Immature natural killer cell (primary cell): Measurements from ENCODE around the gene WNT6. TPM values are rescaled to one million over a fixed set of nuclear protein-coding genes. Genes with fewer than 3 reads are reported as not detected.
A peak's percentile ranks its signal among the peaks of the same experiment; 100 is the strongest.
"Not testable (repeated sequence)": the region's sequence is repeated elsewhere in the genome, so short reads cannot be mapped to it uniquely, and the experiment has no call there.

Experiments
- DNase-seq, 3 donors: peaks; one replicate each; pipeline ENCODE4 v3.0.0; 2022; ENCODE audit warnings: mixed read lengths in 1 of 3
- H3K27ac Mint-ChIP-seq, 6 donors: one replicate each; pipeline ENCODE4 v1.8.0; 2020; ENCODE audit warnings: mixed read lengths in 6 of 6, mild to moderate bottlenecking in 5 of 6, inconsistent platforms in 4 of 6, moderate library complexity in 3 of 6
- H3K27me3 Mint-ChIP-seq, 3 donors: one replicate each; pipeline ENCODE4 v1.8.0; 2020 to 2021; ENCODE audit warnings: low read depth in 3 of 3, mild to moderate bottlenecking in 3 of 3, mixed read lengths in 3 of 3, moderate library complexity in 3 of 3, inconsistent platforms in 1 of 3
- H3K36me3 Mint-ChIP-seq, 3 donors: one replicate each; pipeline ENCODE4 v1.8.0; 2020; ENCODE audit warnings: mixed read lengths in 3 of 3, inconsistent platforms in 2 of 3, mild to moderate bottlenecking in 2 of 3
- H3K4me1 Mint-ChIP-seq, 2 donors: one replicate each; pipeline ENCODE4 v1.8.0; 2020; ENCODE audit warnings: inconsistent platforms in 2 of 2, mild to moderate bottlenecking in 2 of 2, mixed read lengths in 2 of 2, moderate library complexity in 1 of 2
- H3K4me3 Mint-ChIP-seq, 5 donors: one replicate each; pipeline ENCODE4 v1.8.0; 2020; ENCODE audit warnings: mild to moderate bottlenecking in 5 of 5, mixed read lengths in 5 of 5, inconsistent platforms in 3 of 5, moderate library complexity in 3 of 5
- H3K9me3 Mint-ChIP-seq, 6 donors: one replicate each; pipeline ENCODE4 v1.8.0; 2020; ENCODE audit warnings: mild to moderate bottlenecking in 6 of 6, mixed read lengths in 6 of 6, inconsistent platforms in 4 of 6, moderate library complexity in 3 of 6
- polyA plus RNA-seq, 3 donors: library from polyadenylated mRNA; unstranded; fragments of 300-500 nt; fragmentation: Illumina TruSeq; gene quantifications; one replicate each; pipeline ENCODE4 v1.2.3, GENCODE V29; 2021

Gene WNT6
- polyA plus RNA-seq, 3 donors from 2014 or later = 0.22 TPM; not detected in 2

DNA sequence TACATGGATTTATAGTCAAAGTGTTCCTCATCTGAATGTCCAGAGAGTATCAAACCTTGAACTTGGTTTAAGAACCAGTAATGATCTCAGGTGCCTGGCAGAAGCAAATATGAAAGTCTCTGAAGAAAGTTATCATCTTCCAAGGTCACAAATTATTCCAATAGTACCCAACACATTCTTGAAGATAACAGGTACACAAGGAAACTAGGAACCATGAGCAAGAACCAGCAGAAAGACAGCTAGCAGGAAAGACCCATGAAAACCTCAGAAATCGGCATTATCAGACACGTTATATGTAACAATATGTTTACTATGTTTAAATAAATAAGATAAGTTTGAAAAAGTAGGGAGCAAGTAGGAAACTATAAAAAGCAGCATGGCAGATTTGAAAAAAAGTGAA, 22.1 kb upstream of the WNT6 start:
- Mint-ChIP-seq H3K36me3 (no peaks in the 10 kb centered on the region), H3K4me1 (no peaks in the 10 kb centered on the region), H3K4me3 (no peak overlapping the region), H3K27ac (no peak overlapping the region), H3K9me3 (peaks cover 0 to 2% (median 0%) of the 10 kb centered on the region in 6 donors), H3K27me3 (peaks cover under 1 to 16% (median 11%) of the 10 kb centered on the region in 3 donors)
- DNase-seq = no peak

DNA sequence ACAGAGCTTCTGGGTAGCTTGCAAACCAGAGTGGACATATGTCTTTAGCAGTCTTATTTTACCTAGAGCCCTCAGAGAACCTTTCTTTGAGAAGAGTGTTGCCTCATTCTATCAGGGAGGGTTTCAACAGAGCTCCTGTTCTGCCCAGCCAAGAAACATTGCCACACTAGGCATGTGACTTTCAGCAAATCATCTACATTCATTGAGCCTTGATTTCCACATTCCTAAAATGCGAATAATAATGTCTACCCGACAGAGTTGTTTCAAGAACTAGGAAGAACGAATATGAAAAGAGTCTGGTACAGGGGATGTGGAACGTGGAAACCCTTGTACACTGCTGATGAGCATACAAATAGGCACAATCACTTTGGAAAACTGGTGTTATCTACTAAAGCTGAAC, 20.2 kb upstream of the WNT6 start:
- Mint-ChIP-seq H3K9me3 (peaks cover 0 to 2% (median 0%) of the 10 kb centered on the region in 6 donors), H3K4me1 (no peaks in the 10 kb centered on the region), H3K27ac (no peak overlapping the region), H3K27me3 (peaks cover 9 to 16% (median 10%) of the 10 kb centered on the region in 3 donors), H3K4me3 (no peak overlapping the region), H3K36me3 (no peaks in the 10 kb centered on the region)
- DNase-seq = no peak

DNA sequence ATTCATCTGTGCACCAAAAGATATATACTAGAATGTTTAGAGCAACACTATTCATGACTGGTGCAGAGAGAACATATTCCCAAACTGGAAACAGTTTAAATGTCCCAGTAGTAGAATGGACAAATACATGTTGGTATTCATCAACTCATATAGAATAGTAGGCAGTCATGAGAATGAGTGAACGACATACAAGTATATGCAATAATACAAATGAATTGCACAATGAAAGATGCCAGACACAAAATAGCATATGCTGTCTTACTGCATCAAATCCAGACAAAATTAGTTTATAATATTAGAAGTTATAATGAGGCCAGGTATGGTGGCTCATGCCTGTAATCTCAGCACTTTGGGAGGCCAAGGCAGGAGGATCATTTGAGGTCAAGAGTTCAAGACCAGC, 19.7 kb upstream of the WNT6 start:
- no peak overlapping the region for H3K27ac Mint-ChIP-seq
- peaks cover 9 to 16% (median 10%) of the 10 kb centered on the region in 3 donors for H3K27me3 Mint-ChIP-seq
- no peaks in the 10 kb centered on the region for H3K4me1 Mint-ChIP-seq
- no peaks in the 10 kb centered on the region for H3K36me3 Mint-ChIP-seq
- DNase-seq = no peak
- no peak overlapping the region for H3K4me3 Mint-ChIP-seq
- peaks cover 0 to 2% (median 0%) of the 10 kb centered on the region in 6 donors for H3K9me3 Mint-ChIP-seq

DNA sequence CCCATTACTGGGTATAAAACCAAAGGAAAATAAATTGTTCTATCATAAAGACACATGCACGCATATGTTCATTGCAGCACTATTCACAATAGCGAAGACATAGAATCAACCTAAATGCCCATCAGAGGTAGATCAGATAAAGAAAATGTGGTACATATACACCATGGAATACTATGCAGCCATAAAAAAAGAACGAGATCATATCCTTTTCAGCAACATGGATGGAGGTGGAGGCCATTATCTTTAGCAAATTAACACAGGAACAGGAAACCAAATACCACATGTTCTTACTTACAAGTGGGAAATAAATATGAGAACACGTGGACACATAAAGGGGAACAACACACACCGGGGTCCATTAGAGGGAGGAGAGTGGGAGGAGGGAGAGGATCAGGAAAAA, 15.3 kb upstream of the WNT6 start:
- DNase-seq, H3K4me1 Mint-ChIP-seq, H3K27ac Mint-ChIP-seq, H3K36me3 Mint-ChIP-seq, H3K4me3 Mint-ChIP-seq, H3K9me3 Mint-ChIP-seq: not testable (repeated sequence)
- peaks cover 6 to 16% (median 10%) of the 10 kb centered on the region in 3 donors for H3K27me3 Mint-ChIP-seq

DNA sequence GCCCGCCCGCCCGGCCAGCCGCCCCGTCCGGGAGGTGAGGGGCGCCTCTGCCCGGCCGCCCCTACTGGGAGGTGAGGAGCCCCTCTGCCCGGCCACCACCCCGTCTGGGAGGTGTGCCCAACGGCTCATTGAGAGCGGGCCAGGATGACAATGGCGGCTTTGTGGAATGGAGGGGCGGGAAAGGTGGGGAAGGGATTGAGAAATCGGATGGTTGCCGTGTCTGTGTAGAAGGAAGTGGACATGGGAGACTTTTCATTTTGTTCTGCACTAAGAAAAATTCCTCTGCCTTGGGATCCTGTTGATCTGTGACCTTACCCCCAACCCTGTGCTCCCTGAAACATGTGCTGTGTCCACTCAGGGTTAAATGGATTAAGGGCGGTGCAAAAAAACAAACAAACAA, 12.6 kb upstream of the WNT6 start:
- not testable (repeated sequence) for H3K36me3 Mint-ChIP-seq, H3K9me3 Mint-ChIP-seq, H3K4me1 Mint-ChIP-seq, DNase-seq, H3K4me3 Mint-ChIP-seq, H3K27ac Mint-ChIP-seq
- peaks cover 7 to 13% (median 10%) of the 10 kb centered on the region in 3 donors for H3K27me3 Mint-ChIP-seq

DNA sequence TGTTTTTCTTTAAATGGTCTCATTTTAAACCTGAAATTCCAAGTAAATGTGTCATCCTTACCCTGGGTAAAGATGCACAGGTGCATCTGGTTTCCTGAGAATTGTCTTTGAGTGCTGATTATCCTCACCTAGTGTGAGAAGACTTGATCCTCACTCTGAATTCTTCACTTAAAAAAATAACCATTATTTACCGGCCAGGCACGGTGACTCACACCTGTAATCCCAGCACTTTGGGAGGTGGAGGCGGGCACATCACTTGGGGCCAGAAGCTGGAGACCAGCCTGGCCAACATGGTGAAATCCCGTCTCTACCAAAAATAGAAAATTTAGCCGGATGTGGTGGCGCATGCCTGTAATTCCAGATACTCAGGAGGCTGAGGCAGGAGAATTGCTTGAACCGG, 9.9 kb upstream of the WNT6 start:
- no peak overlapping the region for H3K4me3 Mint-ChIP-seq
- H3K9me3 Mint-ChIP-seq = no peaks in the 10 kb centered on the region
- no peak overlapping the region for H3K27ac Mint-ChIP-seq
- H3K27me3 Mint-ChIP-seq = peaks cover 7 to 19% (median 9%) of the 10 kb centered on the region in 3 donors
- no peaks in the 10 kb centered on the region for H3K4me1 Mint-ChIP-seq
- DNase-seq = no peak
- no peaks in the 10 kb centered on the region for H3K36me3 Mint-ChIP-seq

DNA sequence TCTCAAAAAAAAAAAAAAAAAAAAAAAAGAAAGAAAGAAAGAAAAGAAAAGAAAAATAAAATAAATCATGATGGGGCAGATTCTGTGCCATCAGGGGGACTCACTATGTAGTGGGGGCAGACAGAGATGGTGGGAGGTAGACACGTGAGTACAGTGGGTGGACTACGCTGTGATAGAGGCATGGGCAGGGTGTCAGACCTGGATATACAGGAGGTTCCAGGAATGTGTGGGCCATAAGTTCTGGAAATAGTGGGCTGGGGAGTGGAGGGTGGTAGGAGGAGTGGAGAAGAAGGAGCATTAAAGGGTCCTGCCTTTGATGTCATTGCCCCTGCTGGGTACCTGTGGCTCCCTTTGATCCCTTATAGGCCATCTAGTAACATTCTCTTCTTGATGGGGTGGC, 8.8 kb upstream of the WNT6 start:
- Mint-ChIP-seq H3K4me3 (no peak overlapping the region), H3K9me3 (no peaks in the 10 kb centered on the region), H3K4me1 (no peaks in the 10 kb centered on the region), H3K36me3 (no peaks in the 10 kb centered on the region), H3K27me3 (peaks cover 8 to 24% (median 11%) of the 10 kb centered on the region in 3 donors), H3K27ac (no peak overlapping the region)
- DNase-seq = no peak

DNA sequence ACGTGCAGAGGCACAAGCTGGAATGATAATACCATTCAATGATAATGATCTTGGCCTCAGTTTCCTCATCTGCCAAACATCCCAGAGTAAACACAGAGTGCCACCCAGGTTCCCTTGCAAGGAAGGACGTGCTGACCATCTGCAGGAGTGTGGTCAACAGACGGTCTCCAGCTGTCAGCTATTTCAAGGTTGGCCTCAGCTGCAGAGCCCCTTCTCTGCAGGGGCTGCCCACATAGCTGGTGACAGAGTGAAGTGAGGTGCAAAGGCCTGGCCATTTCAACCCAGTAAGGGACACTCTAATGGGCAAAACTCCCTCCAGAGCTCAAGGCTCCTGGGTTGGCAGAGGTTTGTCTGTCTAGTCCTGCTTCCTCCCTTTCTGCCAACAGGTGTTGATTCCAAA, 8.3 kb upstream of the WNT6 start:
- H3K36me3 Mint-ChIP-seq = no peaks in the 10 kb centered on the region
- no peak overlapping the region for H3K4me3 Mint-ChIP-seq
- no peak overlapping the region for H3K27ac Mint-ChIP-seq
- no peak for DNase-seq
- no peaks in the 10 kb centered on the region for H3K9me3 Mint-ChIP-seq
- H3K4me1 Mint-ChIP-seq = no peaks in the 10 kb centered on the region
- peaks cover 12 to 28% (median 14%) of the 10 kb centered on the region in 3 donors for H3K27me3 Mint-ChIP-seq

DNA sequence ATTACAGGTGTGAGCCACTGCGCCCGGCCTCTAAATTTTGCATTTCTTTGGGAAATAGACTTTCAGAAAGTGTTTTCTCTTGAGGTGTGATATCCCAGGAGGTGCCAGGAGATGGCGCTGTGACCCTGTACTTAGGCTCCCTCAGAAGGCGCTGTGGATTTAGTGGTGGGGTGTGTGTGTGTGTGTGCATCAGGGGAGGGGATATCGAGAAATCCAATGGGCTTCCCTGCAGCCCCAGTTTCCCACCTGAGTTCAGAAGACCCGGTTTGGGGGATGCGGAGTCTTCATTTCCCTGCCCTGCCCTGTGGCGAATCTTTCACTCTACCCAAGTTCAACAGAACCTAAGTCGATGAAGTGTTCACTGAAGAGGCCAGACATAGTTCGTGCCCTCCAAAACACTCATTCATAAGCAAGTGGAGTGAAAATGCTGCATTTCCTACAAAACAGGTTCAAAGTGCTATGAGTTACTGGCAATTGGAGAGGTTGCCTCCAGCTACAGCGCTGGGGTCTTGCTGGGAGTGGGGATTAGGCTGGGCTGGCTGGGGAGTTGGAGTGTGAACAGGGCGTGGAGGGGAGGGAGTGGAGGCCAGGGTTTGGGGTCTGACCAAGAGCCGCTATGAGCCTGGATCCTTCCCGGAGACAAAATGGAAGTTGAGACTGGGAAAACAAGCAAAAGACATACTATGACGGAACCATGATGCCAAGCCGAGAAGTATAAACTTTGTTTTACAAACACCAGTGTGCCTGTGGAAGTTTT, 6.5 kb upstream of the WNT6 start:
- peak; percentile 27 to 32 (median 32) for DNase-seq
- H3K27ac Mint-ChIP-seq = no peak overlapping the region
- H3K4me3 Mint-ChIP-seq = no peak overlapping the region
- H3K4me1 Mint-ChIP-seq = no peaks in the 10 kb centered on the region
- H3K9me3 Mint-ChIP-seq = no peaks in the 10 kb centered on the region
- H3K36me3 Mint-ChIP-seq = no peaks in the 10 kb centered on the region
- H3K27me3 Mint-ChIP-seq = peaks cover 16 to 29% (median 18%) of the 10 kb centered on the region in 3 donors

DNA sequence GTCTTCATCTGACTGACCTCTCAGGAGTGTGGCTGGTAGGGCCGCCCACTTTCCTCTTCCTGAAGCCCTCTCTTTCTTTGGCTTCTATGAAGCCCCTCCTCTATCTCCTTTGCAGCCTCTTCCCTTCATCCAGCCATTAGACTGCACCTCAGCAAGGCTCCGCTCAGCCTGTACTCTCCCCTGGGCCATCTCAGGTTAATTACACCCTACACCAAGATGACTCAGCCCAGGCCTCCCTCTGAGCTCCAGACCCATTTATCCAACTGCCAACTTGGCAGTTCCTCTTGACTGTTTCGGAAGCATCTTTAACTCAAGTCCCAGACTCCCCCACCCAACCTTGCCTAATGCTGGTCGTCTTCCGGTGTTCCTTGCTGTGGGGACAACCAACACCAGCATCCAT, 5.8 kb upstream of the WNT6 start:
- no peaks in the 10 kb centered on the region for H3K36me3 Mint-ChIP-seq
- H3K4me3 Mint-ChIP-seq = no peak overlapping the region
- DNase-seq = no peak
- no peak overlapping the region for H3K27ac Mint-ChIP-seq
- H3K27me3 Mint-ChIP-seq = peaks cover 18 to 33% (median 20%) of the 10 kb centered on the region in 3 donors
- H3K9me3 Mint-ChIP-seq = no peaks in the 10 kb centered on the region
- no peaks in the 10 kb centered on the region for H3K4me1 Mint-ChIP-seq

DNA sequence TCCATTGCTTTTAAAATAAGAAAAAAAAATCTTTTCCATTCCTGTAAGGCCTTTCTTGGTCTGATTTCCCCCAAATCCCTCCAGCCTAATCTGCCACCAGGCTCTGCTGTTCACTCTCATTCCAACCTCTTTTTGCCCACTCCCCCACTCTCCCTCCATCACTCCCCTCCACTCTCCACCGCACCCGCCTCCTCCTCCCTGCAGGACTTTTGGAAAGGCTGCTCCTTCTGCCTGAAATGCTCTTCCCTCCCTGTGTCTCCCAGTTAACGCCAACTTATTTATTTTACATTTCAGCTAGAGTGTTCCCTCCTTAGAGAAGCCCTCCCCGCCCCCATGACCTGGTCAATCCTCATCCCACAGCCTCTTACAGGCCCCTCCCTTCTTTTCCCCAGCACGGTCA, 4.7 kb upstream of the WNT6 start:
- Mint-ChIP-seq H3K36me3 (no peaks in the 10 kb centered on the region), H3K4me3 (no peak overlapping the region), H3K27ac (no peak overlapping the region), H3K27me3 (peaks cover 18 to 38% (median 23%) of the 10 kb centered on the region in 3 donors), H3K9me3 (no peaks in the 10 kb centered on the region), H3K4me1 (peaks cover 0 to 4% of the 10 kb centered on the region in 2 donors)
- DNase-seq = no peak

DNA sequence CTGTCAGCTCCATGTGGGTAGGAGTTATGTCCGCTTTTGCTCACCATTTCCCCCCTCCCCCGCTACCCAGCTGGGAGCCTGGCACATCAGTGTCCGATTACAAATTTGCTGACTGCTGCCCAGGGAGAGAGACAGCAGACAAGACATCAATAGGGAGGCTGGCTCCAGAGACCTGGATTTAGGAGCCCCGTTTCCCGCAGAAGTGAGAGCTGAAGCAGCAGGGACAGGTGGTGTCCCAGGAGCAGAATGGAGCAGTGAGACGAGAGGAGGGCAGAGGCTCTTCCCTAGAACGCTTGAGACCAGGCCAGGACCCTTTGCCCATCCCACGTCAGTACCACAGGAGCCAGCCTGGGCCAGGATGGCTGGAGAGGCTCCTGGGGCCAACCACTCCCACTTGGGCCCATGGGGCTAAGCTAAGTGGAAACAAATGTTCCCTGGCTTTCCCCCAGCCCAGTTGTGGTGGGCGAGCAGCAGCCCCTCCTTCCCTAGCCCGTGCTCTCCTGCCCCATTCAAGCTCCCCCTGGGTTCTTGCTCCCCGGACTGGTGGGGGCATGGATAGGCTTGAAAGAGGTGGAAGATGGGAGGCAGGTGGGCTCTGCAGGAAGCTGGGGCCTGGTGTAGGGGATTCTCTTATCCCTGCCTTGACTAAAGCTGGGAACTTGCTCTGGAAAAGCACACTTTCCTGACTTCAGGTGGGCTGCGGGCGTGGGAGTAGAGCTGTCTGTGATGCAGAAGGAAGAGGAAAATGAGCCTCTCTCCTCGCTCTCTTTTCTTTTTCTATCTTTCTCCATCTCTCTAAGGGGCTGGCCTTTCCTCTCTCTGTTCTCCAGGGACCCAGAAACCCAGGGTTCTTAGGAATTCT, 4.1 kb upstream of the WNT6 start:
- H3K27ac Mint-ChIP-seq = no peak overlapping the region
- H3K27me3 Mint-ChIP-seq = peaks cover 21 to 38% (median 25%) of the 10 kb centered on the region in 3 donors
- no peak for DNase-seq
- H3K36me3 Mint-ChIP-seq = no peaks in the 10 kb centered on the region
- no peak overlapping the region for H3K4me3 Mint-ChIP-seq
- H3K4me1 Mint-ChIP-seq = peaks cover 0 to 8% of the 10 kb centered on the region in 2 donors
- H3K9me3 Mint-ChIP-seq = no peaks in the 10 kb centered on the region

DNA sequence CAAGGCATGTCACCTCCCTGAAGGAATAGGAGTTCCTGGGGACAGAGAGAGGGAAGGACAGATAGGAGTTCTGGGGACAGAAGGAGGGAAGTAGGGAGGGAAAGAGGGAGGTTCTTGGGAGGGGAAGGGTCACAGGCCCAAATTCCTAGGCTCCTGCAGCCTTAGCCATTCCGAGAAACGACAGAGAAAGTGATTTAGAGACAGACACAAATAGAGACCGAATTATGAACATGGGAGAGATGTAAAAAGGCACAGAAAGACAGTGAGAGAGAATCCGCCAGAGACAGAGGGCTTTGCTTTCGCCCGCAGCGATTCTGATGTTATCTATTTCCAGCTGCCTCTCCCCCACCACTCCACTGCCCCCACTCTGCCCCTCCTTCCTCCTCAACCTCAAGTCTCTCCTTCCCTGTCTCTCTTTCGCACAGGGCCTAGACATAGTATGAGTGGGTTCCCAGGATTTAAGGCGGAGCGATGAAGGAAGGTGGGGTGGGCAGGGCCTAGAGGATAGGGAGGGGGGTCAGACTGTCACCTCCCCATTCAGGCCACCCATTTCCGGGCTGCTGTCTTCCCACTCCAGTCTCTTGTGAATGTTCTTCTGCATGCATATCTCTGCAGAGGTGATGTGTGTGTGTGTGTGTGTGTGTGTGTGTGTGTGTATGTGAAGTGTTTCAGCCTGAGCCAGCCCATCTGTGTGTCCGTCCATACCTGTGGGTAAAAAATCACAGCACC, 3.3 kb upstream of the WNT6 start:
- Mint-ChIP-seq H3K4me3 (no peak overlapping the region), H3K27ac (no peak overlapping the region), H3K27me3 (peaks cover 21 to 37% (median 26%) of the 10 kb centered on the region in 3 donors), H3K36me3 (no peaks in the 10 kb centered on the region), H3K4me1 (peaks cover 0 to 8% of the 10 kb centered on the region in 2 donors), H3K9me3 (no peaks in the 10 kb centered on the region)
- DNase-seq = no peak

DNA sequence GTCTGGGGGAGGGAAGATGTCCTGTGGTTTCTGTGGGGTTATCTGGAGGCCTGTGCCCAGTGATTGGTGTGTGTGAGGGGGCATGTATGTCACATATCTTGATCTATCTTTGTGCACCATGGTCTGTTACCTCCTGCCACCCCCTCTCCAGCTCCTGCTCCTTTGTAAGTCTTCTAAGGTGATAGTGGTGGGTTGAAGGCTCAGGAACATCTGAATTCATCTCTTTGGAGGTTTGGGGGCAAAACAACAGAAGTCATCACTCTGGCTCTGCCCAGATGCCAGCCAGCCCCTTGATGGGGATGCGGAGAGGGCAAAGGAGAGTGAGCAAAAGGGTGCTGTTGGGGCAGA, 2.7 kb upstream of the WNT6 start:
- H3K4me1 Mint-ChIP-seq = peaks cover 0 to 8% of the 10 kb centered on the region in 2 donors
- peaks cover 25 to 41% (median 31%) of the 10 kb centered on the region in 3 donors for H3K27me3 Mint-ChIP-seq
- H3K4me3 Mint-ChIP-seq = no peak overlapping the region
- H3K36me3 Mint-ChIP-seq = no peaks in the 10 kb centered on the region
- no peak overlapping the region for H3K27ac Mint-ChIP-seq
- H3K9me3 Mint-ChIP-seq = no peaks in the 10 kb centered on the region
- no peak for DNase-seq
